ENCODE measurements around the gene CHRNA4. TPM values are rescaled to one million over a fixed set of nuclear protein-coding genes. Genes with fewer than 3 reads are reported as not detected.

The CHRNA4 gene
- total and polyA plus RNA-seq, 9 of the 15 experiments (the other 6 are each of a cell fraction or from before 2014, with no cell fraction given): not detected

- Histone ChIP-seq H3K9me3 (replicated peaks; ENCODE audit: control insufficient read depth, insufficient read depth, low read depth, low read length) (peaks cover 8% of the 10 kb centered on the region), H3K9ac (ENCODE audit: insufficient read depth in 1 of 2, low read depth in 2 of 2, low read length in 2 of 2) (no peak overlapping the region), H3K36me3 (ENCODE audit: control insufficient read depth, insufficient read depth, low read length) (no peaks in the 10 kb centered on the region), H3K27ac (ENCODE audit: extremely low read depth, low read depth, low read length) (no peak overlapping the region), H3K9me1 (ENCODE audit: control insufficient read depth, insufficient read depth, low read length) (no peaks in the 10 kb centered on the region), H2AFZ (ENCODE audit: low read depth, low read length) (no peak overlapping the region), H3K4me2 (ENCODE audit: insufficient read depth, low read length) (no peak overlapping the region), H3K4me3 (no peak overlapping the region), H3K27me3 (ENCODE audit: control insufficient read depth in 2 of 2, insufficient read depth in 2 of 2, low read length in 2 of 2) (peaks cover 0 to 18% of the 10 kb centered on the region in 2 experiments; a peak in 2 of 5 replicates), H3K79me2 (ENCODE audit: control insufficient read depth, insufficient read depth, low read length) (no peaks in the 10 kb centered on the region), H3K4me1 (replicated peaks in 1 of 2; ENCODE audit: control insufficient read depth in 2 of 2, insufficient read depth in 2 of 2, low read length in 2 of 2) (peaks cover 0 to 8% of the 10 kb centered on the region in 2 experiments; a peak in 2 of 5 replicates), H4K20me1 (replicated peaks; ENCODE audit: control insufficient read depth, insufficient read depth, low read length) (no peaks in the 10 kb centered on the region)
- intact Hi-C loops (cut with micrococcal nuclease) (loop anchor here (5.0 kb wide), 2 partner anchors 161 to 201 kb away; no protein-coding TSS in a partner anchor), in situ Hi-C loops (cut with MboI) (no loop called here)
- DNase-seq (ENCODE audit: extremely low read depth in 1 of 4, low spot score in 3 of 4) (no peak), ATAC-seq (no peak), FAIRE-seq (no peak)
- WGBS (ENCODE audit: insufficient coverage, low coverage, missing lambda C conversion rate): 10% methylated on average over 10 of the region's 11 CpGs
- ChIA-PET POLR2A (no interaction called here), CTCF (ENCODE audit: low intra/inter-chr PET ratio) (no interaction called here)
- no TSS peak for BruUV-seq (replicated peaks)
- no peak for TF ChIP-seq GTF3C2 (IDR thresholded peaks at IDR 0.05; ENCODE audit: borderline replicate concordance, extremely low read depth, insufficient read length)
- no peak for TF ChIP-seq PRMT5 (CRISPR knock-in tag; IDR thresholded peaks at IDR 0.05)
- TF ChIP-seq MCM2 (IDR thresholded peaks at IDR 0.05; ENCODE audit: low read depth): no peak
- no peak for TF ChIP-seq ZNF311 (CRISPR knock-in tag; IDR thresholded peaks at IDR 0.05)
- no peak for TF ChIP-seq ATF4 (CRISPR knock-in tag; IDR thresholded peaks at IDR 0.05)
- no peak for TF ChIP-seq MYC (IDR thresholded peaks at IDR 0.05; ENCODE audit: low read depth, low read length)
- TF ChIP-seq MYC (CRISPR knock-in tag; IDR thresholded peaks at IDR 0.05; ENCODE audit: borderline replicate concordance, low read depth): no peak
- no peak for TF ChIP-seq CREB1 (IDR thresholded peaks at IDR 0.05)
- TF ChIP-seq CREB1 (CRISPR knock-in tag; IDR thresholded peaks at IDR 0.05): no peak
- no peak for TF ChIP-seq NFIX (CRISPR knock-in tag; IDR thresholded peaks at IDR 0.05; ENCODE audit: low read depth)
- no peak for TF ChIP-seq HSF4 (CRISPR knock-in tag; IDR thresholded peaks at IDR 0.05; ENCODE audit: borderline replicate concordance)
- no peak for TF ChIP-seq PRDM10 (IDR thresholded peaks at IDR 0.05; ENCODE audit: partially characterized antibody)
- TF ChIP-seq SMAD3 (CRISPR knock-in tag; conservative IDR thresholded peaks at IDR 0.05): no peak
Observed at GRCh38 chr20:63383556-63383955, 22.4 kb upstream of the CHRNA4 start.

All from K562 (cell line).